Naive thymus-derived CD8-positive, alpha-beta T cell (primary cell): ENCODE measurements around the gene SFMBT1. TPM values are rescaled to one million over a fixed set of nuclear protein-coding genes. Genes with fewer than 3 reads are reported as not detected.
"Not testable (repeated sequence)": the region's sequence is repeated elsewhere in the genome, so short reads cannot be mapped to it uniquely, and the experiment has no call there.

Source experiments
- ATAC-seq, 2 donors: fragments of 150-1000 bp; cut with Tn5 transposase in 1 of 2; sonication (Bioruptor Pico), chemical (Tn5 transposase) in 1 of 2; 1 replicate in 1 of 2; 2 replicates in 1 of 2; pipeline ENCODE4 v1.10.0; 2021; ENCODE audit warnings: mild to moderate bottlenecking in 2 of 2, moderate library complexity in 2 of 2
- POLR2A ChIA-PET: fragments of 350-600 bp; sonication (Branson Sonifier 250); formaldehyde crosslinking; loops from one replicate; lab custom pipeline; 2021; ENCODE audit warnings: antibody characterized with exemption; lab: Charles Lee
- DNase-seq, 10 donors: peaks; one replicate each; pipeline versions ENCODE4 v3.0.0 to v3.0.0-alpha.2; 2020 to 2022
- H3K27ac Mint-ChIP-seq, 10 donors: one replicate each; pipeline ENCODE4 v1.8.0; 2020 to 2022; ENCODE audit warnings: mild to moderate bottlenecking in 10 of 10, mixed read lengths in 10 of 10, moderate library complexity in 4 of 10, inconsistent platforms in 1 of 10
- H3K27me3 Mint-ChIP-seq, 5 donors: one replicate each; pipeline ENCODE4 v1.8.0; 2021 to 2022; ENCODE audit warnings: mixed read lengths in 5 of 5
- H3K36me3 Mint-ChIP-seq, 3 donors: one replicate each; pipeline ENCODE4 v1.8.0; 2020 to 2022; ENCODE audit warnings: mixed read lengths in 3 of 3, mild to moderate bottlenecking in 2 of 3, inconsistent platforms in 1 of 3
- H3K4me1 Mint-ChIP-seq, 4 donors: one replicate each; pipeline ENCODE4 v1.8.0; 2021 to 2022; ENCODE audit warnings: mixed read lengths in 4 of 4
- H3K4me3 Mint-ChIP-seq, 10 donors: one replicate each; pipeline ENCODE4 v1.8.0; 2020 to 2022; ENCODE audit warnings: mild to moderate bottlenecking in 10 of 10, mixed read lengths in 10 of 10, moderate library complexity in 6 of 10, inconsistent platforms in 1 of 10
- H3K9me3 Mint-ChIP-seq, 9 donors: one replicate each; pipeline ENCODE4 v1.8.0; 2020 to 2022; ENCODE audit warnings: mixed read lengths in 9 of 9, mild to moderate bottlenecking in 3 of 9, inconsistent platforms in 1 of 9, moderate library complexity in 1 of 9
- polyA plus RNA-seq, 3 donors: library from polyadenylated mRNA; unstranded; fragments of 300-500 nt; fragmentation: Illumina TruSeq; gene quantifications; one replicate each; pipeline ENCODE4 v1.2.3, GENCODE V29; 2021
- total RNA-seq, 8 experiments: library from RNA in 2 of 8; stranded (reverse) in 2 of 8; gene quantifications; one replicate each; pipeline ENCODE4 v1.2.3 and lab custom pipeline; 2021 to 2026

Gene SFMBT1
- total and polyA plus RNA-seq, 5 experiments from 2014 or later, result 13.4 to 35.5 (median 29.7) TPM

GRCh38 chr3:53044371-53044710 is 1.5 kb downstream of the SFMBT1 start:
- H3K9me3 Mint-ChIP-seq, result no peaks in the 10 kb centered on the region
- POLR2A ChIA-PET, result interaction anchor here (0.6 to 6.5 kb wide), 11 partner anchors 10 to 339 kb away, joined by 3 to 73 read pairs (median 8); partner anchors contain the start of genes GLT8D1 and SPCS1
- peak overlapping the region; percentile 97 to 99 (median 98) for H3K27ac Mint-ChIP-seq
- ATAC-seq, result no peak
- no peak for DNase-seq
- no peaks in the 10 kb centered on the region for H3K27me3 Mint-ChIP-seq
- H3K4me3 Mint-ChIP-seq, result peak overlapping the region; percentile 85 to 99 (median 98)
- H3K36me3 Mint-ChIP-seq, result no peaks in the 10 kb centered on the region
- H3K4me1 Mint-ChIP-seq, result peaks cover 24 to 53% (median 44%) of the 10 kb centered on the region in 4 donors

- ATAC-seq (no peak), DNase-seq (no peak)
- H3K9me3 Mint-ChIP-seq, result no peaks in the 10 kb centered on the region
- no peaks in the 10 kb centered on the region for H3K27me3 Mint-ChIP-seq
- peak overlapping the region; percentile 85 to 99 (median 98) for H3K4me3 Mint-ChIP-seq
- no peaks in the 10 kb centered on the region for H3K36me3 Mint-ChIP-seq
- peaks cover 27 to 59% (median 50%) of the 10 kb centered on the region in 4 donors for H3K4me1 Mint-ChIP-seq
- peak overlapping the region; percentile 42 to 99 (median 98) for H3K27ac Mint-ChIP-seq
- POLR2A ChIA-PET, result interaction anchor here (0.7 to 6.5 kb wide), 4 partner anchors 10 to 66 kb away, joined by 4 to 73 read pairs (median 24); no protein-coding TSS in a partner anchor
These were observed 2.1 kb downstream of the SFMBT1 start for GRCh38 chr3:53043738-53044137.

- Mint-ChIP-seq H3K36me3 (no peaks in the 10 kb centered on the region), H3K27ac (peak overlapping the region in 6 of 10 donors; percentile 26 to 99 (median 97)), H3K4me1 (peaks cover 30 to 67% (median 58%) of the 10 kb centered on the region in 4 donors), H3K9me3 (no peaks in the 10 kb centered on the region), H3K27me3 (no peaks in the 10 kb centered on the region), H3K4me3 (peak overlapping the region in 9 of 10 donors; percentile 16 to 98 (median 46))
- DNase-seq, result no peak
- ATAC-seq, result no peak
- POLR2A ChIA-PET, result interaction anchor here (1.8 to 6.5 kb wide), 2 partner anchors 9 to 59 kb away, joined by 4 to 73 read pairs; no protein-coding TSS in a partner anchor
These were observed 3.2 kb downstream of the SFMBT1 start for GRCh38 chr3:53042651-53043050.

GRCh38 chr3:53040351-53040820 is 5.5 kb downstream of the SFMBT1 start:
- peak overlapping the region in 5 of 10 donors; percentile 0 to 80 (median 53) for H3K27ac Mint-ChIP-seq
- peaks cover 0 to 2% (median 0%) of the 10 kb centered on the region in 3 donors for H3K36me3 Mint-ChIP-seq
- no peaks in the 10 kb centered on the region for H3K9me3 Mint-ChIP-seq
- DNase-seq (no peak), ATAC-seq (no peak)
- H3K4me1 Mint-ChIP-seq, result peaks cover 36 to 75% (median 67%) of the 10 kb centered on the region in 4 donors
- H3K4me3 Mint-ChIP-seq, result peak overlapping the region in 8 of 10 donors; percentile 0 to 65 (median 9)
- POLR2A ChIA-PET, result interaction anchor here (6.5 kb wide), 1 partner anchor 6 kb away, joined by 73 read pairs; no protein-coding TSS in a partner anchor
- no peaks in the 10 kb centered on the region for H3K27me3 Mint-ChIP-seq

- H3K27ac Mint-ChIP-seq, result peak overlapping the region in 1 of 10 donors; percentile 36
- H3K9me3 Mint-ChIP-seq, result no peaks in the 10 kb centered on the region
- no peak overlapping the region for H3K4me3 Mint-ChIP-seq
- POLR2A ChIA-PET, result no interaction called here
- peaks cover 0 to 2% (median 0%) of the 10 kb centered on the region in 3 donors for H3K36me3 Mint-ChIP-seq
- H3K4me1 Mint-ChIP-seq, result peaks cover 33 to 76% (median 69%) of the 10 kb centered on the region in 4 donors
- no peaks in the 10 kb centered on the region for H3K27me3 Mint-ChIP-seq
- DNase-seq (no peak), ATAC-seq (no peak)
These were observed 6.5 kb downstream of the SFMBT1 start for GRCh38 chr3:53039376-53039752.

- no peaks in the 10 kb centered on the region for H3K27me3 Mint-ChIP-seq
- DNase-seq, result no peak
- ATAC-seq, result no peak
- H3K4me1 Mint-ChIP-seq, result peaks cover 29 to 70% (median 63%) of the 10 kb centered on the region in 4 donors
- H3K9me3 Mint-ChIP-seq, result no peaks in the 10 kb centered on the region
- H3K36me3 Mint-ChIP-seq, result peaks cover 0 to 2% (median 0%) of the 10 kb centered on the region in 3 donors
- peak overlapping the region in 4 of 10 donors; percentile 32 to 55 (median 42) for H3K27ac Mint-ChIP-seq
- POLR2A ChIA-PET, result no interaction called here
- no peak overlapping the region for H3K4me3 Mint-ChIP-seq
These were observed 7.0 kb downstream of the SFMBT1 start for GRCh38 chr3:53038679-53039375.

- Mint-ChIP-seq H3K27ac (peak overlapping the region in 9 of 10 donors; percentile 15 to 82 (median 36)), H3K36me3 (peaks cover 0 to 2% (median 0%) of the 10 kb centered on the region in 3 donors), H3K4me1 (peaks cover 33 to 64% (median 59%) of the 10 kb centered on the region in 4 donors), H3K27me3 (no peaks in the 10 kb centered on the region), H3K4me3 (peak overlapping the region in 7 of 10 donors; percentile 14 to 66 (median 36)), H3K9me3 (no peaks in the 10 kb centered on the region)
- ATAC-seq (no peak), DNase-seq (no peak)
- POLR2A ChIA-PET, result interaction anchor here (1.4 to 7.4 kb wide), 2 partner anchors 8 to 9 kb away, joined by 3 to 73 read pairs; partner anchors contain the start of gene SFMBT1
These were observed 9.9 kb downstream of the SFMBT1 start for GRCh38 chr3:53035825-53036619.

GRCh38 chr3:53035018-53035417 is 10.9 kb downstream of the SFMBT1 start:
- Mint-ChIP-seq H3K4me3 (peak overlapping the region in 2 of 10 donors; percentile 17 to 40), H3K27ac (peak overlapping the region in 5 of 10 donors; percentile 33 to 68 (median 47)), H3K4me1 (peaks cover 32 to 67% (median 59%) of the 10 kb centered on the region in 4 donors)
- POLR2A ChIA-PET, result interaction anchor here (1.4 to 7.4 kb wide), 2 partner anchors 8 to 9 kb away, joined by 3 to 73 read pairs; partner anchors contain the start of gene SFMBT1
- DNase-seq, H3K36me3 Mint-ChIP-seq, H3K27me3 Mint-ChIP-seq, H3K9me3 Mint-ChIP-seq, ATAC-seq: not testable (repeated sequence)

GRCh38 chr3:53034411-53034810 is 11.5 kb downstream of the SFMBT1 start:
- peaks cover 32 to 64% (median 58%) of the 10 kb centered on the region in 4 donors for H3K4me1 Mint-ChIP-seq
- H3K27me3 Mint-ChIP-seq, H3K27ac Mint-ChIP-seq, DNase-seq, ATAC-seq, H3K36me3 Mint-ChIP-seq, H3K4me3 Mint-ChIP-seq, H3K9me3 Mint-ChIP-seq: not testable (repeated sequence)
- POLR2A ChIA-PET, result interaction anchor here (0.6 to 7.4 kb wide), 3 partner anchors 9 to 1534 kb away, joined by 3 to 73 read pairs (median 6); partner anchors contain the start of genes DCAF1 and SFMBT1

GRCh38 chr3:53032609-53033008 is 13.3 kb downstream of the SFMBT1 start:
- H3K27ac Mint-ChIP-seq, result peak overlapping the region in 8 of 10 donors; percentile 15 to 65 (median 34)
- no peaks in the 10 kb centered on the region for H3K9me3 Mint-ChIP-seq
- POLR2A ChIA-PET, result interaction anchor here (0.6 to 7.4 kb wide), 2 partner anchors 11 to 42 kb away, joined by 5 to 73 read pairs; partner anchors contain the start of gene SFMBT1
- peaks cover 24 to 65% (median 52%) of the 10 kb centered on the region in 4 donors for H3K4me1 Mint-ChIP-seq
- ATAC-seq (no peak), DNase-seq (no peak)
- peaks cover 0 to 2% (median 0%) of the 10 kb centered on the region in 3 donors for H3K36me3 Mint-ChIP-seq
- H3K4me3 Mint-ChIP-seq, result no peak overlapping the region
- no peaks in the 10 kb centered on the region for H3K27me3 Mint-ChIP-seq

- peak overlapping the region; percentile 79 to 96 (median 91) for H3K27ac Mint-ChIP-seq
- no peaks in the 10 kb centered on the region for H3K27me3 Mint-ChIP-seq
- H3K36me3 Mint-ChIP-seq, result no peaks in the 10 kb centered on the region
- POLR2A ChIA-PET, result interaction anchor here (1.0 to 7.4 kb wide), 3 partner anchors 13 to 47 kb away, joined by 3 to 73 read pairs (median 5); partner anchors contain the start of gene SFMBT1
- no peaks in the 10 kb centered on the region for H3K9me3 Mint-ChIP-seq
- ATAC-seq (peak; percentile 84 to 92), DNase-seq (peak in 9 of 10 donors; percentile 10 to 66 (median 30))
- peak overlapping the region; percentile 37 to 85 (median 67) for H3K4me3 Mint-ChIP-seq
- H3K4me1 Mint-ChIP-seq, result peaks cover 16 to 61% (median 48%) of the 10 kb centered on the region in 4 donors
These were observed 15.0 kb downstream of the SFMBT1 start for GRCh38 chr3:53030619-53031449.
